ENCODE measurements around the gene AMACR. TPM values are rescaled to one million over a fixed set of nuclear protein-coding genes. Genes with fewer than 3 reads are reported as not detected.
A peak's percentile ranks its signal among the peaks of the same experiment; 100 is the strongest.

The AMACR gene
- total RNA-seq, 1 donor from 2014 or later, result 12.8 TPM

GRCh38 chr5:34045996-34046395, 38.1 kb upstream of the AMACR start:
- H3K9me3 Mint-ChIP-seq (ENCODE audit: unreplicated experiment), result no peaks in the 10 kb centered on the region
- no peaks in the 10 kb centered on the region for H3K27me3 Mint-ChIP-seq (ENCODE audit: unreplicated experiment)
- H3K4me1 Mint-ChIP-seq (ENCODE audit: unreplicated experiment), result peaks cover 15% of the 10 kb centered on the region
- H3K4me3 Mint-ChIP-seq (ENCODE audit: unreplicated experiment), result no peak overlapping the region
- H3K27ac Mint-ChIP-seq (ENCODE audit: unreplicated experiment), result peak overlapping the region; percentile 29
- TF ChIP-seq CTCF (IDR thresholded peaks at IDR 0.05), result no peak
- H3K36me3 Mint-ChIP-seq (ENCODE audit: unreplicated experiment), result peaks cover 2% of the 10 kb centered on the region
- no peak for DNase-seq (ENCODE audit: extremely low spot score, unreplicated experiment)

DNA sequence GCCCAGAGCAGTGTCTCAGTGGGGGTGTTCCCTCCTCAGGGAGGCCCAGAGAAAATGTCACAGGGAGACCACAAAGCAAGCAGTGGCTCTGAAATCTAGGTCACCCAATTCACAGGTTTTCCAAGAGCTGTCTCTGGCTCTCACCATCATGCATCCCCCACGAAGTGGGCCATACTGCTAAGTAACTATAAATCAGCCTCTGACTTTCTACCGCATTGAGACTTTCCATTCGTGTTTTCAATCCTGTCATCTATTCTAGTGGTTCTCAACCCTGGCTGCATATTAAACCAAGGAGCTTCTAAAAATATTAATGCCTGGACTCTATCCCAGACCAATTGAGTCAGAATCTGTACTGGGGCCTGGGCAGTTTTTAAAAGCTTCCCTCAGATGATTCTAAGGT, 37.2 kb upstream of the AMACR start:
- H3K9me3 Mint-ChIP-seq (ENCODE audit: unreplicated experiment), result no peaks in the 10 kb centered on the region
- DNase-seq (ENCODE audit: extremely low spot score, unreplicated experiment), result no peak
- H3K27ac Mint-ChIP-seq (ENCODE audit: unreplicated experiment), result no peak overlapping the region
- no peak for TF ChIP-seq CTCF (IDR thresholded peaks at IDR 0.05)
- peaks cover under 1% of the 10 kb centered on the region for H3K36me3 Mint-ChIP-seq (ENCODE audit: unreplicated experiment)
- peaks cover 19% of the 10 kb centered on the region for H3K4me1 Mint-ChIP-seq (ENCODE audit: unreplicated experiment)
- H3K4me3 Mint-ChIP-seq (ENCODE audit: unreplicated experiment), result no peak overlapping the region
- no peaks in the 10 kb centered on the region for H3K27me3 Mint-ChIP-seq (ENCODE audit: unreplicated experiment)

GRCh38 chr5:34043099-34043876, 35.4 kb upstream of the AMACR start, which contains the start of gene C1QTNF3:
TSS of gene C1QTNF3 (minus strand) at chr5:34043213. CDS start at chr5:34043125, 88 bp downstream.
- Mint-ChIP-seq H3K9me3 (ENCODE audit: unreplicated experiment) (no peaks in the 10 kb centered on the region), H3K27me3 (ENCODE audit: unreplicated experiment) (no peaks in the 10 kb centered on the region), H3K4me3 (ENCODE audit: unreplicated experiment) (no peak within 1 kb of the TSS), H3K36me3 (ENCODE audit: unreplicated experiment) (no peaks in the 10 kb centered on the region), H3K27ac (ENCODE audit: unreplicated experiment) (no peak within 1 kb of the TSS), H3K4me1 (ENCODE audit: unreplicated experiment) (peaks cover 28% of the 10 kb centered on the region)
- no peak for TF ChIP-seq CTCF (IDR thresholded peaks at IDR 0.05)
- DNase-seq (ENCODE audit: extremely low spot score, unreplicated experiment), result no peak

DNA sequence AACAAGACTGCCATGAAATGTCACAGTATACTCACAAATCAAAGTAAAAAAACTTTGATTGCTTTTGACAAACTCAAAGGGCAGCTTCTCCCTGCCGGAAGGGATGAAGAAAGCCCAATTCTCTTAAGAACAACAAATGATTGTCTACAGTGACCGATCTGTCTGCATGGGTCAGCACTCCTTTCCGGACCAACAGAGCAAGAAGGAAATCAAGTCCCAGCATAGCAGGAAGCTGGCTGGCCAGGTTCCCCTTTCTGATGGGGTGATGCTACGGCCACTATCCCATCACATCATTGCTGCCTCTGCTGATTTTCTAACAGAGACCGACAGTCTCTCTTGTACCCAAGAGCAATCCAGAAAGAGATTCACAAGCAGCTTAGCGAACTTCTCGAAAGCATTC, 34.5 kb upstream of the AMACR start:
- peaks cover 2% of the 10 kb centered on the region for H3K36me3 Mint-ChIP-seq (ENCODE audit: unreplicated experiment)
- H3K4me1 Mint-ChIP-seq (ENCODE audit: unreplicated experiment), result peaks cover 38% of the 10 kb centered on the region
- no peaks in the 10 kb centered on the region for H3K27me3 Mint-ChIP-seq (ENCODE audit: unreplicated experiment)
- no peaks in the 10 kb centered on the region for H3K9me3 Mint-ChIP-seq (ENCODE audit: unreplicated experiment)
- no peak overlapping the region for H3K27ac Mint-ChIP-seq (ENCODE audit: unreplicated experiment)
- no peak for TF ChIP-seq CTCF (IDR thresholded peaks at IDR 0.05)
- H3K4me3 Mint-ChIP-seq (ENCODE audit: unreplicated experiment), result no peak overlapping the region
- DNase-seq (ENCODE audit: extremely low spot score, unreplicated experiment), result no peak

- no peaks in the 10 kb centered on the region for H3K9me3 Mint-ChIP-seq (ENCODE audit: unreplicated experiment)
- no peak overlapping the region for H3K4me3 Mint-ChIP-seq (ENCODE audit: unreplicated experiment)
- DNase-seq (ENCODE audit: extremely low spot score, unreplicated experiment), result no peak
- peaks cover 2% of the 10 kb centered on the region for H3K36me3 Mint-ChIP-seq (ENCODE audit: unreplicated experiment)
- no peak for TF ChIP-seq CTCF (IDR thresholded peaks at IDR 0.05)
- H3K27me3 Mint-ChIP-seq (ENCODE audit: unreplicated experiment), result no peaks in the 10 kb centered on the region
- no peak overlapping the region for H3K27ac Mint-ChIP-seq (ENCODE audit: unreplicated experiment)
- peaks cover 40% of the 10 kb centered on the region for H3K4me1 Mint-ChIP-seq (ENCODE audit: unreplicated experiment)
Observed at GRCh38 chr5:34041247-34041972, 33.6 kb upstream of the AMACR start.
